Right forelimb (tissue), 1 donor: ENCODE results near the gene GAREM1.
"Not testable (repeated sequence)": the region's sequence is repeated elsewhere in the genome, so short reads cannot be mapped to it uniquely, and the experiment has no call there.

ENCODE experiments used
- DNase-seq: peaks from one replicate; pipeline ENCODE4 v3.0.0-alpha.2; 2018

GAREM1 gene

DNA sequence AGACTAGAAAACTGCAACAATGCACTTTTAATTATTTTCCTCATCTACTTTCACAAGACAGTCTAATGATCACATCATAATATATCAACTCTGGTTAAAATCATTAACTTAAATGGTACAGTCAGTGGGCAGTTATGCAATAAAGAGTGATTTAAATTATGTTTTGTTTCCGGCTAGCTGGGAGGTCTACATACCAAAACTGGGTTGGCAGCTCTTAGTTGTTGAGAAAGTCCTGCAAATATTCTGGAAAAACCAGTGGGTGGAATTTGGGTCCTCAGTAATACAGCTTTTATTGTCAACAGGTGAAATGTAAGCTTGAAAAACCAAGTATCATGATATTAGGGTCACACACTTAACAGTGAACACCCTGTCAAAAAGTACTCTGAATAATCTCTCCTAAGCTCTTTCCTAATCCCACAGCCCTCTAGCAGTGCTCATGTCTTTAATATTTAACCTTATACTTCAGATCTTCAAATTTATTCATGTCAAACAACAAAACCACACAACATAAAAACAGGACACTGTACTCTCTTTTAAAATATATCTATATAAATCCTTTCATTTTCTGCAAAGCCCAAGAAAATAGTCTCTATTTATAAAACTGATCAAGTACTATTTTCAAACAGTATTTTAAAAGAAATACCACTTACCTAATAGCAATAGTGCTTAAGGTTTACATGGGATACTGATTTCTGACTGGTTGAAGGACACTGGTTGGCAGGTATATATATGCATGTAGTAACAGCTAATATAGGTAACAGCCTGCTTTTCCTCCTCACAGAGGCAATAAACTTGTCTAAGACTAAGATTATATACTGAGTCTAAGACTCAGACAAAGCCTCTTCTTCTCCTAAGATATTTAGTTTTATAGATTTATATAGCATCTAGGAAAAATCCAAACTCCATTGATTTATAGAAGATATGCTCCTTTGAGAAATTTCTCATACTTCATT lies 103.8 kb downstream of the GAREM1 start:
- no peak for DNase-seq

DNA sequence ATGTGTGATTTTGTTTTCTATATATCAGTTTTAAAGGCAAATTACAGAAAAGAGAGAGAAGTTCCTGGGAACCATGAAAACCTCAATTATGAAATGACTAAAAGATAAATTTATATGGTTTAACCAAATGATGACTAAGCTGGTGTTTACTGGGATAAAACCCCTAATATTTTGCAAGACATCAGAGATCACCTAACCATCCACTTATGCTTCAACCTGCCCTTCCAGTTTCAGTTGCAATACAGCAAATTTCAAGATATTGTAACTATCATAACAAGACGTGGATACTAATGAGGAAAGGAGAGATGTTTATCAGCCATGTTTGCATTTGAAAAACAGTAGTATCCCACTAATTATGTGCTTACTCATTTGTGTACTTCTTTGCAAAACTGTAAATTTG lies 108.2 kb downstream of the GAREM1 start:
- DNase-seq: no peak

GRCh38 chr18:32360682-32361345 lies 109.9 kb downstream of the GAREM1 start:
- no peak for DNase-seq

DNA sequence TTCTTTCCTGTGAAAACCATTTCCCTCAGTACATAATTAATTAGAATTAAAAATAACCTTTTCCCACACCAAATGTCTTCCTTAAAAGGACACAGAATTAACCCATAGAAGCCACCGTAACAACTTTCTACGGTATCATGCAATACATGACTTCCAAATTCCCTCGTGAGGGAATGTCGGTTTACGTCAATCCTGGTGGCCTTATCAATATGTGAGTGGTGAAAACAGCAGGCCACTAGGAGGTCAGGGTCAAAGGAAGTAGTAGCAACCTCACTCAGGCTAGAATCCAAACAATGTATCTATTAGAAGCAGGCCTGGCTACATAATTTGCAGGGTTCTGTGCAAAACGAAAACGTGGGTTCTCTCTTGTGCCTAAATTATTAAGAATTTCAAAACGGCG lies 112.2 kb downstream of the GAREM1 start:
- no peak for DNase-seq

DNA sequence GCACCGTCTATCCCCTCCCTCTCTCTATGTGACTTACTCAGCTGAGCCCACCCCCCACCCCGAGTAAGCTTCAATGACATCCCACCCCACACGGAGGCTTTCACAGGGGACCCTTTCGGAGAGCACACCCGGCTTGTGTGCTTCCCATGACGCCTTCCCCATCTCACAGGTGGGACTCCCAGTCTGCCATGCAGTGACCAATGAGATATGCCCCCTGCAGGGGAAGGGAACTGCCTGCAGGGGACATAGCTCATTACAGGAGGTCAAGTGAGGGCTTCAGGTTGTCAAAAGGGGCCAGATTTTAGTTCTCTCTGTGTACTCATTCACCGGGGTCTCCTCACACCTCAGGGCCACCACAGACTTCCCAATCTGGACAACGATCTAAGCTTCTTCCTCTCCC lies 112.6 kb downstream of the GAREM1 start:
- DNase-seq: no peak

- DNase-seq: no peak
Observed at GRCh38 chr18:32355896-32356295, 114.8 kb downstream of the GAREM1 start.

DNA sequence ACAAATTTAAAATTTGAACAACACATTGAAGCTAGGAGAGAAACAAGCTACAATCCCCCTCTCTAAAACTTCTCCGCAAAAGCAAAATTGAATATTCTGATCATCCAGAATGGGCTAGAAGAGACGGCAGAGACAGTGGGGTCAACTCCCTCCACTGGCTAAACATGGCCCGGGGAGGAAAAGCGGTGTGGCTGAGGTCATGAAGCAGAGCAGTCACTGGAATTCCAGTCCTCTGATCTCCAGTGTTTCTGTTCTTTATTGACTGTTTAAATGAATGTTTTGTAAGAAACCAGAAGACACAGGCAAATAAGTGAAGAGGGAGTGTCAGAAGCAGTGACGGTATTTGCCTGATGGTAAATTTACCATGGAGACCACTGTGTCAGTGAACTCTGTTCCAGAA lies 116.2 kb downstream of the GAREM1 start:
- DNase-seq: no peak

DNA sequence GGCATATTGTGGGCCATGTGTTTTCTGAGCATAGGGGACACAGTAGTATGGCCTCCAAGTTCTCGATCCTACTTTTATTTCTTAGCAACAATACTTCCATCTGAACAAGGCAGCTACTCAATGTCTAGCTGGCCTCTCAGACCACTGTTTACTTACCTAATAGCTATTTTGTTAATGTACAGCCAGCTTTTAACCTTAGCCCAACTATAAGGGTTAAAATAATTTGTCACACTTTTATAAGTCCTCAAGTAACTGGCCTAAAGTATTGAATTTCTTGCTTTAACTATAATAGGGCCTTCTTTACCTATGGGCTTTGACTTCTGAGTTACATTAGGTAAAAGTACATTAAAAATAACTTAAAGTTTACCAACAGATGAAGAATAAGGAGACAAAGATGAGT lies 117.4 kb downstream of the GAREM1 start:
- DNase-seq: no peak

GRCh38 chr18:32351032-32351431 lies 119.7 kb downstream of the GAREM1 start:
- no peak for DNase-seq

DNA sequence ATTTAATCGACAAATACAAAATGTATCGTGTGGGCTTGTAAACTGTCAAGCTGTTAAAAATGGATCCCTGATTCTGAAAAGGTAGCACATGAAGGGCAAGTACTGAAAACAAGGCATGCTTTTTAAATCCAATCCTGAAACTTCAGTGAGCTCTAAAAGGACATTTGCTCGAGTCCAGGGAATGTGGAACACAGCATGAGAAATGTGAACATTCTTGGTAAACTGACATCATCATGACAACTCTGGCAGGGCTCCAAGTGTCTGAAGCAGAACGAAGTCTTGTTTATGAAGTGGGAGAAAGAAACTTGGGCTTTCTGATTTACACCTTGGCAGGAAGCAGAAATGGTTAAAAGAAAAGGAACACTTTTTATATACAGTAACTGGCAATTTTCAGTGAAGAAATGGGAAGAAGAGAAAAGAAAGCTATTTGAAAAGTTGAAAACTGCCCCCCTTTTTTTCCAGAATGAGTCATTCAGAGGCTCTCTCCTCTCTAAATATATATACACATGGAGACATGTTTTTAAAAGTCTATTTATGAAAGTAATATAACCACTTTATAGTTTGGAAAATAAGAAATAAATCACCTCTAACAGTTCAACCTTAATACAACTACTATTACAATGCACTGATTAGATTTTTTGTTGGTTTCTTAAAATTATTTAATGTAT lies 120.8 kb downstream of the GAREM1 start:
- peak; percentile 81 for DNase-seq

DNA sequence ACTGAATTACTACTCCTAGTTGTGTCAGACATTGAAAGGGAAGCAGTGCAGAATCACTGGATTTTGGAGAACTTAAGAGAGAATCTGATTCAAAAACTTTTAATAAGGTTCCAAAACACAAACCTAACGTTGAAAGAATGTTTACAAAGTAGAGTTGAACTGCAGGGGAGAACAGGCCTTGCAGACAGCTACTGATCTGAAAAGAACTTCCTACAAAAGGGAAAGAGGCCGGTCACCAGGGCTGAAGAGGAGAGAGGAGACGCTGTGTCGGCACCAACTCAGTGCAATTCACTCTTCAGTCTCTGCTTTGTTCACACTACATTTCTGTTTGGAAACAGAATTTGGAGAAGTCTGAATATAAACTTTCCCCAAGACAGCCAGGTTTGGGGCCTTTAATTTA lies 124.0 kb downstream of the GAREM1 start:
- no peak for DNase-seq

DNA sequence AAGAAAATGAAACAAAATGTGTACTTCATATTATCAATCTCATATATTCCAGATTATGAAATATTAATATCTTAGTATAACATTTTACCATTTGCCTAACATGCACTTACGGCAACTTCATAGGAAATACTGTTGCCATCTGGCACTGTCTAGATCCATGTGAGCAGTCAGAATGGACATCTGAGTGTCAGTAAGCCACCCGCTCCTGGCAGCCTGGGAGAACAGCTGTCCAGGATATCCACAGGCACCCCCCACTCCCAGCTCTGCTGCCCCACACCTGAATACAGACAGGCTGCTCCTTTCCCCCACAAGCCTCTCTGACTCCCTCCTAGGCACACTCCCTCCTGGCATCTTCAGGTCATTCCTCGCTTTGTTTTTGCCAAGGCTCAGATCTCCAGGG lies 127.0 kb downstream of the GAREM1 start:
- DNase-seq: no peak

- DNase-seq: not testable (repeated sequence)
Observed at GRCh38 chr18:32341112-32341511, 129.6 kb downstream of the GAREM1 start.

- DNase-seq: no peak
Observed at GRCh38 chr18:32339045-32339444, 131.6 kb downstream of the GAREM1 start.

DNA sequence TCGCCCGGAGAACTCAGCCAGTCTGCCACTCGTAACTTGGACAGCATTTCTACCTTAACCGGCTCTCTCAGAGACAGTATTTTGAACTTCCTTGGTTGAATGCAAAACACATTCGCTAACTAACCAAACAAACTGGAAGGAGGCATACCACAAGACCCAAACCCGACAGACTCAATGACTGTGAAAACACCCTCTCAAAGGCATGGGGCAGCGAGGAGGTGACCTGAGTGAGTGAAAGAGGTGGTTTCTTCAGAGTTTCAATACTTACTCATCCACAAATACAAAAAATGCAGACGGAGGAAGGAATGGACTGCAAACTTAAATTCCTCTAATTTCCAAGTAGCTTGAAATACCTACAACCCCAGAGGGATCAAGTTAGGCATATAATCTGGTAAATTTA lies 132.9 kb downstream of the GAREM1 start:
- DNase-seq: no peak

GRCh38 chr18:32337347-32337746 lies 133.3 kb downstream of the GAREM1 start:
- DNase-seq: no peak

DNA sequence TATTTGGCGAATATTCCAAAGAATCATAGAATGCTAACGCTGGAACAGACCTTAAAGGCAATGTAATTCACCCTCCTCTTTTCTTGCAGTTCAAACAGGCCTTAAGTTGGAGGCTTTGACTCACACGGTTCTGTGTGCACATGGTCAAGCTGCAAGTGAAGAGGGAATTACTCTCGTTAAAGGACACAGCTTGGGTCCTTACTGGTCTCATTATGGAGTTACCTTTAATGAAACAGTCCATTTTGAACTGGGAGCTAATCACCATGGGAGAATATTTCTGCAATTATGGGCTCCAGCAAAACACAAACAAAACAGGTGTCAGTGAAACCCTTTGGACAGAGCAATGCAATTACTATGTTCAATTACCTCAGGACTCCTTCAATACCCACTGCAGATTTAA lies 135.5 kb downstream of the GAREM1 start:
- no peak for DNase-seq

DNA sequence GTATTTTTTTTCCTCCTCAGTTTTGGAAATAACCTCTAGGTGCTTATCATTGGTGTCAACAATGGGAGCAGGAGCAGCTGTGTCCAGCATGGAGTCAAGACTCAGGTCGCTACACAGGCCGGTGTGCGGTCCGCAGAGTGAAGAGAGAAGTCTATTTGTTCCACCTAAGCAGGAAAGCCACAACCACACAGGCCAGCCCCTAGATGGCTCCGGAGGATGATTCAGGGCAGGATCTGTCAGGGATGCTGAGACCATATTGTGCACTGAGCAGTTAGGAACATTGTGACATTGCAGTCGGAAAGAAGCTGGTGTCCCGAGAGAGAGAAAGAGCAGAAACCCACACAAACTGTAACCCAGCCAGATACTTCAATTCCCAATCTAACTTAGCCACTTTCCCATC lies 136.9 kb downstream of the GAREM1 start:
- no peak for DNase-seq

GRCh38 chr18:32332708-32333107 lies 138.0 kb downstream of the GAREM1 start:
- no peak for DNase-seq

GRCh38 chr18:32328974-32329373 lies 141.7 kb downstream of the GAREM1 start:
- DNase-seq: no peak

GRCh38 chr18:32328379-32328778 lies 142.3 kb downstream of the GAREM1 start:
- DNase-seq: no peak

- DNase-seq: no peak
Observed at GRCh38 chr18:32326450-32327308, 144.0 kb downstream of the GAREM1 start.

DNA sequence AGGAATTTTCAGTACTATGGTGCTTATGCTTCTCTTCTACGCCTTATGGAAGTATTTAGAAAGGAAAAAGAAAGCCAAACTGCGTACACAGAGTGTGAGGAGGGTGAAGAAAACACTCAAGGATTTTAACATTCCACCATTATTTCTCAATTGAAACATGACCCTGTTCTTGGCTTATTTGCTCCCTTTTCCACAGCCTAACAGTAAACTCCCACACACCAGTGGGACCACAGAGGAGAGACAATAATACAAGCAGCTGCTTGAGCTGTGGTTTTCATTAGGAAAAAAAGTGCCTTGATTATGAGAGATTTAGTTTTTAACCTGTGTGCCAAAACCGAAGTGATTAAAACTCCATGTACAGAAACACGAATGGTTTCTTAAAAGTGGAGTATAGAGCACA lies 146.5 kb downstream of the GAREM1 start:
- DNase-seq: no peak
